GM18519 (cell line): Measurements from ENCODE around the gene ERMN.
"Not testable (repeated sequence)": the region's sequence is repeated elsewhere in the genome, so short reads cannot be mapped to it uniquely, and the experiment has no call there.

Experiments
- ATAC-seq: cut with Tn5 transposase; IDR thresholded peaks from one replicate; pipeline ENCODE4 v1.9.1; 2021; ENCODE audit warnings: mild to moderate bottlenecking, moderate library complexity; ENCODE audit not compliant: unreplicated experiment, low FRiP score

The ERMN gene

DNA sequence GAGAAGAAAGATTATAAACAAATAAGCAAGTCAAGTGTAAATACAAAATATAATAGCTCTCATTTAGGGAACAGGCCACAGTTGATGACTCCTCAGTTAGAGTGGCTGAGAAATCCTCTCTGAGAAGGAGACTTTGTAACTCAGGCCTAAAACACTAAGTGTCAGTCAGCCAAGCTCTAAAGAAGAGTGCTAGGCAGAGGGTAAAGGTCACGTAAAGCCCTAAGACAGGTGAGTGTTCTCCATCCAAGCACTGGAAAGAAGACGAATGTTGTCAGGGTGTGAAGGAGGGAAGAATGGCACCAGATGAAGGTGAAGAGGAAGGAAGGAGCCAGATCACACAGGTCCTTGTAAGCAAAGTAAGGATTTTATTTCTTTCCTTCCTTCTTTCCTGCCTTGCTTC is 24.3 kb downstream of the ERMN start:
- ATAC-seq, result no peak

- no peak for ATAC-seq
These were observed 28.7 kb downstream of the ERMN start for GRCh38 chr2:157296958-157297357.

DNA sequence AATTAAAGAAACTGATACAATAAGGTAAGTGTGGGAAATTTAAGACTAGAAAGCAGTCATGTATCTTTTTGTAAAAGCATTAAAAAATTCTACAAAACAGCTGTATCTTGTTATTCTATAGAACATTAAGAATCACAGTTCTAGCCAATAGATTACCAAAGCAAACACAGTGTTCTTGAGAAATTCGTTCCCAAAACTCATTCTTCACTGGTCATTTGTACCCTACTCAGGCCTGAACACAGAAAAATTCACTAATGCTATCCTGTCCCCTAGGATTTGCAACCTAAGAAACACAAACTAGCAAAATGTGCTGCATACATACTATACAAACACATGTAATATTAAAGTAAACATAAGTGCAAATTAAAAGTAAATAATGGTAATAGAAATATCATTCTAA is 29.1 kb downstream of the ERMN start:
- ATAC-seq, result no peak

DNA sequence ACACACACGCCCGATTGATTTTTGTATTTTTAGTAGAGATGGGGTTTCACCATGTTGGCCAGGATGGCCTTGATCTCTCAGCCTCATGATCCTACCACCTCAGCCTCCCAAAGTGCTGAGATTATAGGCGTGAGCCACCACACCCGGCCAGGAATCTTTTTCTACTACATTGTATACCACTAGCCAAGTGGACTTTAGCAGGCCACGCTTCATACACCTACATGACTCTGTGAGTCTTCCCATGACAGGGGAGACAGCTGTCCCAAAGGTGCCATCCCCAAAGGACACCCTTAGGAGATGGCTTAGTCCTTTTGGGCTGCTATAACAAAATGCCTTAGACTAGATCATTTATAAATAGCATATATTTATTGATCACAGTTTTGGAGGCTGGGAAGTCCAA is 32.8 kb downstream of the ERMN start:
- no peak for ATAC-seq

GRCh38 chr2:157291018-157291417 is 34.6 kb downstream of the ERMN start:
- no peak for ATAC-seq

DNA sequence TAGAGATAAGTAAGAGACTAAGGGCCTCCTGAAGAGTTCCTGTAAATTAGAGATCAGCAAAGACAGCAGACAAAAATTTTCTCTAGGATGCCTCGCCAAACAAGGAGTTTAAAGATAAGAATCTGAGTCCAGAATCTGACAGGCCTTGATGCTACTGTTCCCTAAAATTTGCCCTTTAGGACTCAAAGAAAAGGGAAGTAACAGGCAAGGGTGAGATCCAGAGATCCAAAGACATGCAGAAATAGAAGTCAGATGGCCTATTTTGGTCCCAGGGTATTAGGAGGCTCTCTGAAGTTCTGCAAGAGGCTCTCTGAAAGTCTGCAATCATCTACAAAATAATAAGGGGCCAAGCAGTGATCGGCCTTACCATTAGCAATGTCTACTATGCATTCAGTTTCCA is 35.1 kb downstream of the ERMN start:
- ATAC-seq, result no peak

- ATAC-seq, result no peak
These were observed 38.5 kb downstream of the ERMN start for GRCh38 chr2:157287160-157287559.

DNA sequence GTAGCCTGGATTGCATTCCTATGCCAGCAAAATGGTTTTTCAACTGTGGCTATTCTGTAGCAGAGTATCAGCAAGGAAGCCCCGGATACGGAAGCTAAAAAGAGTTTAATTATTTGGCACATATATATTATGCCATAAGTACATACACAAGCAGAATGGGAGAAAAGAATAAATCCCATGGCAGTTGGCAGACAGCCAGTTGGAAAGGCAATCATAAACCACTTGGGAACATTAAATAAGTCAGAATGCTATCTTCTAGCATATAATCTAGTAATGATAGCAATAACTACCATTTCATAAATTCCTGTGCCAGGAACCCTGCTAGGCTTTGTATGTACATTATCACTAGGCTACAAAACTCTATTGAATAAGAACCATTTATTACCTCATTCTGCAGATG is 42.2 kb downstream of the ERMN start:
- ATAC-seq, result no peak

DNA sequence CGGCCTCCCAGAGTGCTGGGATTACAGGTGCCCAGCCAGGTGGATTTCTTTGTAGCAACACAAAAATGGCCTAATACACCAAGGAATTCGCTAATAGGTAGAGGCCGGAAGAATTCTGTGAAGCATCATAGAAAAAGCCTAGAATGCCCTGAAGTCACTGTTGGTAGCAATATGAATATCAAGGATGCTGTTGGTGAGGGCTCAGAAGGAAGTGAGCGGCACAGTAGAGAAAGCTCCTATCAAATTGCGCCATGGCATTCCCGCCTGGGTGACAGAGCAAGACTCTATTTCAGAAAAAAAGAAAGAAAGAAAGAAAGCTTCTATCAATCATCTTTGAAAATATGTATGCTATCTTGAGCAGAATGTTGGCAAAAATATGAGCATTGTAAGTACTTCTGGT is 44.3 kb downstream of the ERMN start:
- ATAC-seq, result no peak

GRCh38 chr2:157279311-157279710 is 46.3 kb downstream of the ERMN start:
- ATAC-seq, result not testable (repeated sequence)

DNA sequence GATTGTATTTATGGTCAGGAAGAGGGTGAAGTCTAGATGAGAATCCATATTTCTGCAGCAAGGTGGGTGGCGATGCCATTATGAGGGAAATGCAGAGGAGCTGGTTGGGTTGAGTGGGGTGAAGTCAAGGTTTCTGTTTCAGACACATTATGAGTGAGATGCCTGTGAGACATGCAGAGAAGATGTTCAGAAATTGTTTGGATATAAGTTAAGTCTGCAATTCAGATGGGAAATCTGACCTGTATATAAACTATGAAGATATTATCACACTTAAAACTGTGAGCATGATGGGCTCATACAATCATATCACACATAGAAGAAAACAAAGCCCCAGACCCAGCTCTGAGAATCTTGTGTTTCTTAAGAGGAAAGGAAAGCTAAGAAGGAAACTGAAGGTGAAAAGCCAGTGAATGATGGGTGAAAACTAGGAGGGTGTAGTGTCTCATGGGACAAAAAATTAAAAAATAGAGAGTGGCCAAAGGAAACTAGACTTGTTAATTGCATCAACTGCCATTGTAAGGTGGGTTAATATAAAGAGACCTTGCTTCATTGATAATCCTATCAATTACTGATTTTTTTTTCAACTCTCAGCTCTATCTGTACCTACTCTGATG is 53.9 kb downstream of the ERMN start:
- no peak for ATAC-seq

DNA sequence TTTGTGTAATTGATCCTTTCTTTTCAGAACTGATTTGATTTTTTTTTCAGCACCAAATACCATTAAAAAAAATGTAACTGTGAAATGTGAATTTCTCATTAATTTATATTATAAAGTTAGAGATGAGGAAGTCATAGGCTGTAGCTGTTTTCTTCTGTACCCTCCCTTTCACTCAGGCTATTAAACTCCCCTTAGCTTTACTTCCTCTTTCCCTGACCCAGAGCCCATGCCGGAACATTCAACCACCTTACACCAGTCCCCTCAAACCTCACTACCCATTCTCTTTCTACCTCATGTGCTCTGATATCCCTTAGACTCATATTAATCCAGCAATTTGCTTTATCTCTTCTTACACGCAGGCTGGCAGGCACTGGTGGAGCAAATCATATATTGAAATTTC is 55.7 kb downstream of the ERMN start:
- peak; percentile 50 for ATAC-seq

GRCh38 chr2:157269060-157269459 is 56.6 kb downstream of the ERMN start:
- no peak for ATAC-seq
